IMR-90 (cell line): ENCODE results near the gene PLA2G2E. TPM values are rescaled to one million over a fixed set of nuclear protein-coding genes. Genes with fewer than 3 reads are reported as not detected.

Experiments used
- ATAC-seq: fragments of 200-7000 bp; cut with Tn5 transposase; 2 replicates; pipeline ENCODE4 v1.9.1; 2020; ENCODE audit warnings: low read depth, mild to moderate bottlenecking, moderate library complexity
- BruUV-seq: library from RNA; stranded (reverse); fragments of 400-500 nt; replicated peaks from 2 replicates; lab custom pipeline; 2021; lab: Mats Ljungman, UMichigan
- CTCF ChIA-PET: fragments of 300-600 bp; formaldehyde crosslinking; extraction: SDS; loops from one replicate; lab custom pipeline; 2021; ENCODE audit warnings: antibody characterized with exemption; lab: Yijun Ruan, JAX
- POLR2A ChIA-PET: fragments of 300-600 bp; sonication (Branson Sonifier 250); formaldehyde crosslinking; loops from one replicate; lab custom pipeline; 2022; ENCODE audit warnings: antibody characterized with exemption; ENCODE audit not compliant: unreplicated experiment; lab: Charles Lee
- DNase-seq: peaks from one replicate; pipeline ENCODE4 v3.0.0; 2013
- H2AFZ ChIP-seq: replicated peaks from 2 replicates; pipeline ENCODE3; 2013; ENCODE audit warnings: low read length, mild to moderate bottlenecking; ENCODE audit not compliant: poor library complexity
- H2AK5ac ChIP-seq: 2 replicates; pipeline ENCODE4 v1.6.1; 2013; ENCODE audit warnings: low read depth, low read length, inconsistent platforms
- H2AK9ac ChIP-seq: replicated peaks from 2 replicates; pipeline ENCODE3; 2013; ENCODE audit warnings: mild to moderate bottlenecking, low read depth, low read length, moderate library complexity; ENCODE audit not compliant: poor library complexity
- H2BK120ac ChIP-seq: 2 replicates; pipeline ENCODE4 v1.6.1; 2013; ENCODE audit warnings: low read depth, low read length, inconsistent platforms
- H2BK15ac ChIP-seq: 3 replicates; pipeline ENCODE4 v1.6.1; 2013; ENCODE audit warnings: low read depth, low read length, inconsistent platforms
- H2BK20ac ChIP-seq: 2 replicates; pipeline ENCODE4 v1.6.1; 2013; ENCODE audit warnings: low read depth, mild to moderate bottlenecking, inconsistent platforms, low read length, moderate library complexity
- H2BK5ac ChIP-seq: 2 replicates; pipeline ENCODE4 v1.6.1; 2013; ENCODE audit warnings: mild to moderate bottlenecking, low read depth, low read length, inconsistent platforms; ENCODE audit not compliant: poor library complexity, severe bottlenecking
- H3K14ac ChIP-seq: replicated peaks from 2 replicates; pipeline ENCODE4 v1.6.1; 2013; ENCODE audit warnings: low read depth, low read length, inconsistent platforms
- H3K18ac ChIP-seq: 2 replicates; pipeline ENCODE4 v1.6.1; 2013; ENCODE audit warnings: low read depth, low read length, control low read depth
- H3K23ac ChIP-seq: 2 replicates; pipeline ENCODE4 v1.6.1; 2013; ENCODE audit warnings: low read depth, low read length, inconsistent platforms
- H3K27ac ChIP-seq: 2 replicates; pipeline ENCODE4 v1.5.1; 2013; ENCODE audit warnings: mild to moderate bottlenecking, control low read depth, low read length; ENCODE audit not compliant: insufficient read depth
- H3K27me3 ChIP-seq: 2 replicates; pipeline ENCODE4 v1.6.1; 2013; ENCODE audit warnings: low read length; ENCODE audit not compliant: control insufficient read depth, insufficient read depth
- H3K36me3 ChIP-seq: 2 replicates; pipeline ENCODE4 v1.6.1; 2013; ENCODE audit warnings: low read length, mixed read lengths; ENCODE audit not compliant: control insufficient read depth, insufficient read depth
- H3K4ac ChIP-seq: 2 replicates; pipeline ENCODE4 v1.6.1; 2013; ENCODE audit warnings: low read depth, low read length, inconsistent platforms
- H3K4me1 ChIP-seq: 2 replicates; pipeline ENCODE4 v1.6.1; 2013; ENCODE audit warnings: low read length, mixed read lengths; ENCODE audit not compliant: control insufficient read depth, insufficient read depth
- H3K4me2 ChIP-seq: 2 replicates; pipeline ENCODE4 v1.6.1; 2013; ENCODE audit warnings: low read depth, mild to moderate bottlenecking, control low read depth, low read length, moderate library complexity
- H3K4me3 ChIP-seq: 2 replicates; pipeline ENCODE4 v1.5.1; 2013; ENCODE audit warnings: low read depth, mild to moderate bottlenecking, control low read depth, low read length, moderate library complexity; ENCODE audit not compliant: insufficient read depth
- H3K56ac ChIP-seq: 2 replicates; pipeline ENCODE4 v1.6.1; 2013; ENCODE audit warnings: low read length, inconsistent platforms; ENCODE audit not compliant: insufficient read depth; ENCODE audit errors: extremely low read depth
- H3K79me1 ChIP-seq, 2 experiments: 2 replicates each; pipeline ENCODE4 v1.6.1; 2013; ENCODE audit warnings: low read length in 2 of 2, inconsistent platforms in 1 of 2, low read depth in 1 of 2
- H3K9ac ChIP-seq: 2 replicates; pipeline ENCODE4 v1.6.1; 2013; ENCODE audit warnings: low read depth, low read length, control low read depth
- H3K9me1 ChIP-seq: 2 replicates; pipeline ENCODE4 v1.6.1; 2013; ENCODE audit warnings: low read length, inconsistent platforms; ENCODE audit not compliant: insufficient read depth
- H3K9me3 ChIP-seq: 2 replicates; pipeline ENCODE4 v1.6.1; 2013; ENCODE audit warnings: low read length; ENCODE audit not compliant: control insufficient read depth, insufficient read depth
- H4K20me1 ChIP-seq: 2 replicates; pipeline ENCODE4 v1.6.1; 2013; ENCODE audit warnings: low read length, inconsistent platforms; ENCODE audit not compliant: insufficient read depth
- H4K5ac ChIP-seq: 2 replicates; pipeline ENCODE4 v1.6.1; 2013; ENCODE audit warnings: mild to moderate bottlenecking, low read depth, low read length, control low read depth
- H4K8ac ChIP-seq, 2 experiments: 2 replicates each; pipeline ENCODE4 v1.6.1; 2013; ENCODE audit warnings: low read depth in 2 of 2, low read length in 2 of 2, control low read depth in 1 of 2, inconsistent platforms in 1 of 2
- H4K91ac ChIP-seq: 2 replicates; pipeline ENCODE4 v1.6.1; 2013; ENCODE audit warnings: low read depth, low read length, inconsistent platforms; ENCODE audit not compliant: insufficient read depth
- CEBPB ChIP-seq: IDR thresholded peaks from 2 replicates; pipeline ENCODE4 v1.6.1; 2012; ENCODE audit warnings: low read depth, low read length, improper control_type of control experiment
- MXI1 ChIP-seq: IDR thresholded peaks from 2 replicates; pipeline ENCODE4 v1.6.1; 2012; ENCODE audit warnings: low read depth, mild to moderate bottlenecking, low read length, moderate library complexity, borderline replicate concordance
- SMC3 ChIP-seq: fragments of 150-350 bp; IDR thresholded peaks from 2 replicates; pipeline ENCODE4 v1.6.1; 2016; ENCODE audit warnings: low read depth, mild to moderate bottlenecking, antibody characterized with exemption, low read length, moderate library complexity
- WGBS, 2 experiments: methylation state at CpG; one replicate each; pipeline versions ENCODE4 v1.1.5 to v1.1.7; 2013; ENCODE audit warnings: missing lambda C conversion rate in 2 of 2; ENCODE audit not compliant: insufficient read length in 1 of 2; ENCODE audit errors: extremely low coverage in 2 of 2; 5-methylcytosine and 5-hydroxymethylcytosine counted together
- dilution Hi-C: fragments of 300-500 bp; cut with HindIII; formaldehyde crosslinking; loops from one replicate; pipeline ENCODE4 v1.14.3; 2018; ENCODE audit warnings: low sequenced_read_pairs; ENCODE audit not compliant: unreplicated experiment
- in situ Hi-C: fragments of 300-500 bp; cut with MboI; formaldehyde crosslinking; loops from 3 replicates; pipeline ENCODE4 v1.14.3; 2019; ENCODE audit warnings: low sequenced_read_pairs, inconsistent platforms, mixed read lengths
- intact Hi-C: fragments of 100-400 bp; cut with micrococcal nuclease; formaldehyde crosslinking; loops from 2 replicates; pipeline ENCODE4 v1.10.0; 2022
- polyA plus RNA-seq, 3 experiments: library from polyadenylated mRNA; depleted of rRNA; stranded (reverse); fragments of >200 nt; gene quantifications; 2 replicates each; pipeline ENCODE4 v1.2.3, GENCODE V29; 2012; ENCODE audit warnings: low replicate concordance in 1 of 3
- total RNA-seq: library from RNA; depleted of rRNA; stranded (reverse); fragments of >200 nt; gene quantifications from 2 replicates; pipeline ENCODE4 v1.2.3, GENCODE V29; 2012

Gene PLA2G2E
- total and polyA plus RNA-seq, 2 of the 4 experiments (the other 2 are of a cell fraction), result not detected

DNA sequence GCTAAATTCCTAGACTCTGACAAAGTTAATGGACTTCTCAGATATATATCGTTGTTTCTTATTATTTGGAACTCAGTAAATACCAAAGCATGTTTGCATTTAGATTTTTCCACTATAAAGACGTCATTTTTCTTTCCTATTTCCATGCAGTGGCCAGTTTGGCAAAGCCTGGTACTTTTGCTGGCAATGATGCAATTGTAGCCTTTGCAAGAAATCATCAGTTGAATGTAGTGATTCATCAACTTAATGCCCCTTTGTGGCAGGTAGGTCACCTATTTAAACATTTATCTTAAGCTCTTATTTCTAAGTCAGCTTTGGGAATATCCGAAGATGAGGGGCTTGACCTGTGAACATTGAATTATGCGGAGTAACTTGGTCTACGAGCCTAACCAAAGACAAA lies 29.2 kb downstream of the PLA2G2E start:
- no peak overlapping the region for H4K8ac ChIP-seq
- no peak overlapping the region for H4K5ac ChIP-seq
- H3K9ac ChIP-seq, result no peak overlapping the region
- no peak overlapping the region for H2AFZ ChIP-seq
- H3K27ac ChIP-seq, result no peak overlapping the region
- H3K14ac ChIP-seq, result no peak overlapping the region
- DNase-seq, result no peak
- in situ Hi-C loops, result no loop called here
- WGBS, 2 experiments, result no CpG with 5 or more reads among the region's 5 CpGs
- H2BK120ac ChIP-seq, result no peak overlapping the region
- no peaks in the 10 kb centered on the region for H3K9me3 ChIP-seq
- no peak overlapping the region for H3K18ac ChIP-seq
- ChIA-PET CTCF (no interaction called here), POLR2A (no interaction called here)
- H2BK15ac ChIP-seq, result no peak overlapping the region
- H3K27me3 ChIP-seq, result no peaks in the 10 kb centered on the region
- H2BK20ac ChIP-seq, result no peak overlapping the region
- intact Hi-C loops, result no loop called here
- H2AK9ac ChIP-seq, result no peak overlapping the region
- no TSS peak for BruUV-seq
- no peak overlapping the region for H3K23ac ChIP-seq
- no peak overlapping the region for H3K4me2 ChIP-seq
- H3K4me3 ChIP-seq, result no peak overlapping the region
- H3K36me3 ChIP-seq, result peaks cover 23% of the 10 kb centered on the region
- dilution Hi-C loops, result no loop called here
- H3K79me1 ChIP-seq, result peaks cover 36 to 60% of the 10 kb centered on the region in 2 experiments
- no peak overlapping the region for H3K56ac ChIP-seq
- no peak overlapping the region for H3K4ac ChIP-seq
- H2BK5ac ChIP-seq, result no peak overlapping the region
- TF ChIP-seq SMC3, result no peak
- peak; percentile 30; the same call in 1 of the 2 replicates for TF ChIP-seq CEBPB
- TF ChIP-seq MXI1, result no peak
- no peak for ATAC-seq
- peaks cover 3% of the 10 kb centered on the region for H3K4me1 ChIP-seq
- H3K9me1 ChIP-seq, result peaks cover 20% of the 10 kb centered on the region
- peaks cover 33% of the 10 kb centered on the region; the same call in 1 of the 2 replicates for H4K20me1 ChIP-seq
- H2AK5ac ChIP-seq, result no peak overlapping the region
- no peak overlapping the region for H4K91ac ChIP-seq
